Measurements from ENCODE around the gene ONECUT1.
A peak's percentile ranks its signal among the peaks of the same experiment; 100 is the strongest.

The ONECUT1 gene

DNA sequence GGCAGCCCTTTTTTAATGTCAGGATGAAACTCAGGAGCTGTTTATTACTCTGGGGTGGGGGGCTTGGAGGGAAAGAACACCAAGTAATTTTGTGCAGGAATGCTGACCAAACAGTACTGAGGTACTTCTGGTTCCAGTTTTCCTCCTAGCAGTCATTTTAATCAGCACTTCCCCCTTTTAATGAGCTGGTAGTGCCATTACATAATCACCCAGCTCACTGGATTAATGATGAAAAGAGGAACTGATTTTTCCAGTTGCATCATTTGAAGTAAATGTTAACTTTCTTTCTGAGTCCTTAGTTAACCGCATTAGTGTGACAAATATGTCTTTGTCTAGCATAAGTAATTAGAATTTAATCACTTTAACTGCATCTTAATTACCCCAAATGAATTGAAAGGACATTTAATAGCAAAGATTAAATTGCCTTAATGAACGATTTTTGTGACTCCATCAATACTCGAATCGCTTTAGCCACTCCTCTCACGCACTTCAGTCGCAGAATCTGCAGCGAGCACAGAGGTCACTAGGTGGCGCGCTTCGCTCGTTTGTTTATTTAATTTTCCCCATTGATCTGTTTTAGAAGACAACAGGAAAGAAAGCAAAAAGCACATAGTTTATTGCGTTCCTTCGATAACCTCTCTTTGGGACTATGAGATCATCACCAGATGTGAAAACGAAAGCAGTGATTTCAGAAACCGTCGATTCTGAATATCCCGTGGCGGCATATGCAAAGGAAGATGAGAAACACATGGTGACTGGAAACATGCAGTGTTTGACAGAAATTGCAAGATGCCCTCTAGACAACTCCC lies 9.8 kb downstream of the ONECUT1 start:
- DNase-seq, result peak; percentile 75

DNA sequence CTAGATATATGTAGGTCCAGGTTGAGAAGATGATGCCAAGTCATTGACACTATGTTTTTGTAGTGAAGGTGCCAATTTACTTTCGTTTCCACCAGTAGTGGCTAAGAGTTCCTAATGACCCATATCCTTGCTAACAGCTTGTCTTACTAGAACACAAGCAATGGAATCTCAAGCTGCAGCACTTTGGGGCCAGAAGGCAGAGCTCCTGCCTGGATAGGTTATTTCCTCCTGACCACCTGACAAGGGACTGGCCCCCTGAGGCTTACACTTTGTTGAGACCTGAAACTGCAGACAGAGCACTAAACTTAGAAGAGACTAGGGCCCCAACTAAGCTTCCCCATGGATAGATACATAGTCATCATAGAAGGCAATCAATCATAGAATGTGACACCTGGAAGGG lies 11.7 kb downstream of the ONECUT1 start:
- DNase-seq, result no peak

GRCh38 chr15:52772766-52773165 lies 17.4 kb downstream of the ONECUT1 start:
- DNase-seq, result no peak

GRCh38 chr15:52765785-52766184 lies 24.4 kb downstream of the ONECUT1 start:
- DNase-seq, result no peak

DNA sequence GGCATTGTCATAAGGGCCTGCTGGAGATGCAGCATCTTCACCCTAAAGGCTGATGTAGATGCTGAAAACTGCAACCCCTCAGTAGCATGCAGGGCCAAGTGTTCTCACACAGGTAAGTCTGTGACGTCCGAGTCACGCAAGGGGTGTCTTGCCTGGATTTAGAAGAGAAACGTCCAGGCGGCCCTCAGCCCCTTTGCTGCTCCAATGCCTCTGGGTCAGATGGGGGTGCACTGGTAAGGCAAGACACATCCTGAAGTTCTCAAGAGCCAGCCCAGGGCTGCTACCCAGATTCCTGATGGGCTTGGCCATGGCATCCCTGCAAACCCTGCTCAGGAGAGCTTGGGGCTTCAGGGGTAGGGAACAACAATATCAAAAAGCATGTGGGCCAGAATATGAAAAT lies 25.4 kb downstream of the ONECUT1 start:
- no peak for DNase-seq

DNA sequence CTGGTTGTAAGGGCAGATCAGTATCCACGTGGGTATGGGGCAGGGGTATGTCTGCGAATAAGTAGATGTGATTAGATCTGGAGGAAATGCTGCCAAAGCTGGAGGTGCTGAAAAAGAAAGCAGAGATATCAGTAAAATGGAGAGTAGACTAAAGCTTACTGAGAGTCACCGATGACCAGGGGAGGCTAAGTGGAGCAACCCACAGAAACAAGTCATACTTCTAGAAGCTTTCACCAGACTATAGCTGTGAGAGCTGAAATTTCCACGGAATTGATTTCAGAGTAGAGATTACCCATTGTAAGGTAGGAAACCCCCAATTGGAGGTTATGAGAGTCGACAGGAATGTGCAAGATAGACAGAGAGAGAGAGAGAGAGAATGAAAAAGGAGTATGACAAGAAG lies 27.5 kb downstream of the ONECUT1 start:
- no peak for DNase-seq

DNA sequence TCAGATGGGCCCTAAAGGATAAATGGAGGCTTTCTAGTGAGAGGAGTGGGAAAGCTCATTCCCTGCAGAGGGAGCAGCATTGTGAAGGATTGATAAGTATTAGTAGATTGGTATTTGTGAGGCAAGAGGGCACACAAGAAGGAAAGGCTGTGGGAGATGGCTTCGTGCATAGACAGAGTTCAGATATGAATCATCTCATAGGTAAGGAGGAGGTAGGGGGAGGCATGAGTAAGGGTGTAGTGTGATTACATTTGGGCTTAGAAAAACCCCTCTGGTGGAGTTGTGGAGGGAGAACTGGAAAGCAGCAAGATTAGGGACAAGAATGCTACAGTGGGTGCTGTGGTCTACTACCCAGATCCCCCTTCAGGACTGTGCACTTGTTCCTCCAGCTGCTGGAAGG lies 29.6 kb downstream of the ONECUT1 start:
- DNase-seq, result peak; percentile 10

- DNase-seq, result no peak
Measured at GRCh38 chr15:52759969-52760368, 30.2 kb downstream of the ONECUT1 start.

DNA sequence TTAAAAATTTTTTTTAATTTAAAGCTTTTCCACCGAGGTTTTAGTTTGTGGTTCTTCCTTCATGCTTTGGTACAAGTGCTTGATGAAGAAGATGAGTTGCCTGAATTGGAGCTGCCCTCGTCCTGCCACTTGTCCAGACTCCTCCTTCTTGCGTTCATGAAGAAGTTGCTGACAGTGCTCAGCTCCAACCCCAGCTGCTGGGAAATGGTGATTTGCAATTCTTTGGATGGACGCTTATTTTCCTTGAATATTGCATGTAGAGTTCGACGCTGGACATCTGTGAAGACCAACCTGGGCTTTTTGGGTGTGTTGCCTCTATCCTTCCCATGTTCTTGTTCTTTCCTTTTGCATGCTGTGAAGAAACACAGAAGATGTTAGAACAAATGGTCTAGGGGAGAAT lies 32.6 kb downstream of the ONECUT1 start:
- no peak for DNase-seq

DNA sequence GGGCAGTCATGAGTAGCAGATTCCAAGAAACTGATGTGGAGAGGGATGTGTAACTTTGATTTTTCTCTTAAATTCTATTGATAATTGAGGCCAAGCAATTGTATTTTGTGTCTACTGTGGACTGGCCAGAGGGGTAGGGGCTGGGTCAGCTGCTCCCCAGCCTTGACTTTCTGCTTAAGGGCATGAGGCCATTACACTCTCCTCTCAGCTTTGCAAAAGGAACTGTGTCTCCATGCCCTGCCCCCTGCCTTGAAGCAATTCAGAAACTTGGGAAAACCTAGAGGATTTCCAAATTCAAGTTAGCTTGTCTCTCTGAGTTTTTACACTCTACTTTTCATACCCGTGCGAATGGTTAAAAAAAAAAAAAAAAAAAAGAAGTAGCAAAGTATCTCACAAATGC lies 38.6 kb downstream of the ONECUT1 start:
- DNase-seq, result no peak

DNA sequence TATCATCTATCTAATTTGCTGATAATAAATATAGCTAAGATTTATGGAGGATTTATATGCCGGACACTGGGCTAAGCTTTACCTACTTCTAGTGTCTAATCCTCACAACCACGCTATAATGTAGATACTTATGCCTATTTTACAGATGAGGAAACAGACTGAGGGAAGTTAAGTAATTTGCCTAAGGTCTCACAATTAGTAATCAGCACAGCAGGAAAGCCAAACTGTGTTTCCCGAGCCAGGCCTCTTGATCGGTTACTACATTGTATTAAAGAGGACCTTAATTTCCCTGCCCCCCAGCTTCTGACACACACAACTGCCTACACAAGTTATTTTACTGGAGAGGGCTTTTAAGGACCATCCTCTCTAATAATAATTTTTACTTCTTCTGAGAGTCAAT lies 40.9 kb downstream of the ONECUT1 start:
- no peak for DNase-seq

GRCh38 chr15:52746162-52746757 lies 43.9 kb downstream of the ONECUT1 start:
- no peak for DNase-seq

- DNase-seq, result no peak
Measured at GRCh38 chr15:52745326-52746161, 44.6 kb downstream of the ONECUT1 start.

DNA sequence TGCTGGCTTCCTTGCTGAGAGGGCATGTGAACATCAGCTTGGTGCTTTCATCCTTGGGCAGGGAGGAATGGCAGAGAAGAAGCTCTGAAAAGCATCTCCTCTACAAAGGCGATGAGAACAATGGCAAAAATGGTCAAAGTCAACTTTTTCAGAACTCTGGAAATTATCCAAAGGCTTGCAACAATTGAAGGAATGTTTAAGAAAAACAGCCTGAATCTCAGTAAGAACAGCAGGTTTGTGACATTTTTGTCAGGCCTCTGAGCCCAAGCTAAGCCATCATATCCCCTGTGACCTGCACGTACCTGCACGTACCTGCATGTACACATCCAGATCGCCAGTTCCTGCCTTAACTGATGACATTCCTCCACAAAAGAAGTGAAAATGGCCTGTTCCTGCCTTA lies 51.8 kb downstream of the ONECUT1 start:
- DNase-seq, result no peak

DNA sequence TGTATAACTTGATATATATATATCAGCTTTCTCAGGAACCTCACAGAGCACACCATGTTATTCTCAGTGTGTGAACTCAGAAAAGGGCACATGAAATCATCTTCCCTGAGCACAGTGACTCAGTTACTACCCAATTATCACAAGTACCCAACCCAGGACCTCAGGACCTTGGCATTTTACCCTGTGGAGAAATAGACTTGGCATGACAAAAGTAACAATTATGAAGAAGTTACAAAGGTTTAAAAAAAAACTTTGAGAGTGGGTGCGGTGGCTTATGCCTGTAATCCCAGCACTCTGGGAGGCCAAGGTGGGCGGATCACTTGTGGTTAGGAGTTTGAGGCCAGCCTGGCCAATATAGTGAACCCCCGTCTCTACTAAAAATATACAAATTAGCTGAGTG lies 52.4 kb downstream of the ONECUT1 start:
- DNase-seq, result no peak

DNA sequence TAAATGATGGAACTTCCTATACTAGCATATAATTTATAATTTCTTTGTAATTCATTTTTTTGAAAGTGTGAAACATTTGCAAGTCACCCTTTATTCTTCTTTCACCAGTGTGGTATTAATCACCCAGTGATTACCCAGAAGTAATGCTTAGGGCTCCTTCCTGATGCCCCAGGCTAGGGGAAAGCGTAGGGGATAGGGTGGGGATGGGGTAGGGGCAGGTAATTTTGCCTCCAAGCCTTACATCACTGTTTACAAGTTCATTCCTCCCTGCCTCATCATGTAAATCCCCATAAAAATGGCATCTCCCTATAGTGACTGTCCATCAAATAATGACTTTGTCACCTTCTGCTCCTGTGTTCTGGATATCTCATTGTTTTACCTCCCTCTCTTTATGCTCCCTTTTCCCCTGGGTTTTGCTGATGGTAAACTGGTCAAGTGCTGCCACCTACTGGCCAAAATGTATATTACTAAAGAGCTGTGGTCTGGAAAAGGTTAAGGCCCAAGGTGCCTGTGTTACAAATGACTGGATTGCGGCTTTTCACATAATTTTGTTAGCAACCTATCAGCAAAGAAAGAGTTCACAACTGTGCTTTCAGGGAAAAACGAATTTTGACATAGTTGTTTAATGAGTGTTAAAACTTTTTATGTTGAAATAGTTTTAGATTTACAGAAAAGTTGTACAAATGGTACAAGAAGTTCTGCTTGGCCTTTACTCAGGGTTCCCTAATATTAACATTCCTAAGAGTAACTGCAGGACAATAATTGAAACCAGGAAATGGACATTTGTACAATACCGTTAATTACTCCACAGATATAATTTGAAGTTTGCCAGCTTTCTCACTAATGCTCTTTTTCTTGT lies 54.7 kb downstream of the ONECUT1 start:
- peak; percentile 90 for DNase-seq

GRCh38 chr15:52734329-52734728 lies 55.8 kb downstream of the ONECUT1 start:
- no peak for DNase-seq

- DNase-seq, result no peak
Measured at GRCh38 chr15:52733696-52734255, 56.4 kb downstream of the ONECUT1 start.

DNA sequence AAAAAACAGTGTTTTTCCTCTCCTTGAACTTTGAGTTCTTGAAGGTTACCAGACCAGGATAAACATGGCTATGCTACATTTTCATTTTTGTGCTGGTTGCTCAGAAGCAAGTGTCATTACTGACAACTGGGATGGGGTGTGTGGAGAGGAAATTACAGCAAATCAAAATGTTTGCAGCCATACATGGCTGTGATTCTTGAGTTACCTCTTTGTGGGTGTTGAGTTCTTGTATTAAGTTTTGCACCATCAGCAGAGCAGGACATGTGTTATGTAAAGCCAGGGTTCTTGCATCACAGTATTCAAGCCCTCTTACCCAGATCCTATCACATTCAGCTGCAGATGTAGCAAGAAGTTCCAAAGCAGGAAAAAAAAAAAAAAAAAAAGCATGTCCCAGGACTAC lies 57.0 kb downstream of the ONECUT1 start:
- DNase-seq, result no peak

DNA sequence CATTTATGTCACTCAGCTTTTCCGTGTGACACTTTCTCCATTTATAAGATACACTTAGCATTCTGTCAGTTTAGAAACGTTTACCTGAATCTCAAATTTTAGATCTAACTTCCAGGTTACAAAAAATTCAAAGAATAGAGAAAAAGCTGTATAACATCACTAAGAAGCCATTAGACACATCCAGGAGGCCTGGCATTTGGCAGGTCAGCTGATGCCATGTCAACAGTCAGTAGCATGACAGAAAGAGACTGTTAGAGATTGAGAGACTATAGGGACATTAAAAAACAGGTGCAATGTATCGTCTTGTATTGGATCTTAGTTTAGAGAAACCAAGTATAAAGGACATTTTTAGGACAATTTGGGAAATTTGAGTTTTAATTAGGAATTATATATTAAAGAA lies 57.6 kb downstream of the ONECUT1 start:
- no peak for DNase-seq

- DNase-seq, result no peak
Measured at GRCh38 chr15:52731732-52732470, 58.2 kb downstream of the ONECUT1 start.

DNA sequence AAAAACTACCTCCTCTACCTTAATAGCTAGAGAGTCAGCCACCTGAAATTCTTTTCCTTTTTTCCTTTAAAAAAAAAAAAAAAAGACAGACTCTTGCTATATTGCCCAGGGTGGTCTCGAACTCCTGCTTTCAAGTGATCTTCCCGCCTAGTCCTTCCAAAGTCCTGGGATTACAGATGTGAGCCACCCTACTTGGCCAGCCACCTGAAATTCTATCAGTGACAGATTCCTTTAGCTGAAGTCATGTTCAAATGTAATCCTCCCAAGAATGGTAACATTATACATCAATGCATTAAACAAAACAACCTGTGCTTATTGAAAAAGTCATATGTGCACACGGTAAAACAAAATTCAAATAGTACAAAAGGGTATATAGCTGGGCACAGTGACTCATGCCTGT lies 59.1 kb downstream of the ONECUT1 start:
- DNase-seq, result no peak
